Lower leg skin (tissue), 4 donors: ENCODE results near the gene AFF2. TPM values are rescaled to one million over a fixed set of nuclear protein-coding genes. Genes with fewer than 3 reads are reported as not detected.

ENCODE experiments used
- DNase-seq, 2 donors: peaks; one replicate each; pipeline ENCODE4 v3.0.0-alpha.2; 2019; ENCODE audit warnings: low spot score in 2 of 2
- H3K4me3 ChIP-seq: fragments of 200-600 bp; sonication (generic); 2 replicates; pipeline ENCODE4 v1.5.1; 2017; ENCODE audit warnings: mild to moderate bottlenecking, low read depth; ENCODE audit not compliant: poor library complexity, severe bottlenecking
- POLR2A ChIP-seq, 2 donors: fragments of 450-650 bp; IDR thresholded peaks; one replicate each; pipeline ENCODE4 v1.6.1; 2016 to 2017; ENCODE audit warnings: antibody characterized with exemption in 2 of 2, mild to moderate bottlenecking in 1 of 2, moderate library complexity in 1 of 2
- WGBS, 2 donors: methylation state at CpG; one replicate each; pipeline ENCODE4 v1.1.5; 2018; 5-methylcytosine and 5-hydroxymethylcytosine counted together
- intact Hi-C: fragments of 100-400 bp; cut with DNase I; formaldehyde crosslinking; loops from one replicate; pipeline ENCODE4 v1.15.0; 2023; ENCODE audit warnings: low total_unique reads
- total RNA-seq, 4 donors: library from RNA; depleted of rRNA; stranded (reverse); fragments of >200 nt; gene quantifications; one replicate each; pipeline ENCODE4 v1.1.0, GENCODE V29; 2016
- TF ChIP-seq, protein P1 (sequence below), 3 donors: fragments of 450-650 bp; IDR thresholded peaks; one replicate each; pipeline ENCODE4 v1.5.1; 2016; ENCODE audit warnings: antibody characterized with exemption in 3 of 3, mild to moderate bottlenecking in 3 of 3, moderate library complexity in 2 of 3

The AFF2 gene
- total RNA-seq, 4 donors from 2014 or later: 1.1 to 6.4 (median 2.5) TPM

DNA sequence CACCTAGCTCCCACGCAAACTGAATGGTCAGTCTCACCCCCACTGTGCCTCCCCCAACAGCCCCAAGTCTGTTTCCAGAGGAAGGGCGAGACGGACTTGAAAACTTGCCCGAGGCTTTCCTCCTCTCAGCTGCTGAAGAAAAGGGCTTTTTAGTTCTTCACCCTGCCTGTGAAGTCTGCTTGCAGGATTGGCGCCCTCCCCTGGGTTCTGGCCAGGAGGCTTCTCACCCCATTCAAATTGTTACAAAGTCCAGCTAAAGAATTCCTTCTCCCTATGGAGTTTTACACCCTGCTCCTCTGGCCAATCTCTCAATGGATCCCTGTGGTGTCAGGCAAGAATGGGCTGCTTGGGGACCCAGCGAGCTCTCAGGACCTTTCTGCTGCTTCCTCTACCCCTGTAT, 241.0 kb downstream of the AFF2 start:
- WGBS, 2 donors: 61 to 70% methylated on average over 4 to 6 of the region's 6 CpGs
- TF ChIP-seq, protein P1, sequence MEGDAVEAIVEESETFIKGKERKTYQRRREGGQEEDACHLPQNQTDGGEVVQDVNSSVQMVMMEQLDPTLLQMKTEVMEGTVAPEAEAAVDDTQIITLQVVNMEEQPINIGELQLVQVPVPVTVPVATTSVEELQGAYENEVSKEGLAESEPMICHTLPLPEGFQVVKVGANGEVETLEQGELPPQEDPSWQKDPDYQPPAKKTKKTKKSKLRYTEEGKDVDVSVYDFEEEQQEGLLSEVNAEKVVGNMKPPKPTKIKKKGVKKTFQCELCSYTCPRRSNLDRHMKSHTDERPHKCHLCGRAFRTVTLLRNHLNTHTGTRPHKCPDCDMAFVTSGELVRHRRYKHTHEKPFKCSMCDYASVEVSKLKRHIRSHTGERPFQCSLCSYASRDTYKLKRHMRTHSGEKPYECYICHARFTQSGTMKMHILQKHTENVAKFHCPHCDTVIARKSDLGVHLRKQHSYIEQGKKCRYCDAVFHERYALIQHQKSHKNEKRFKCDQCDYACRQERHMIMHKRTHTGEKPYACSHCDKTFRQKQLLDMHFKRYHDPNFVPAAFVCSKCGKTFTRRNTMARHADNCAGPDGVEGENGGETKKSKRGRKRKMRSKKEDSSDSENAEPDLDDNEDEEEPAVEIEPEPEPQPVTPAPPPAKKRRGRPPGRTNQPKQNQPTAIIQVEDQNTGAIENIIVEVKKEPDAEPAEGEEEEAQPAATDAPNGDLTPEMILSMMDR (IDR thresholded peaks at IDR 0.05): no peak
- no peak for TF ChIP-seq POLR2A (IDR thresholded peaks at IDR 0.05)
- no peak for DNase-seq
- intact Hi-C loops: no loop called here
- no peak overlapping the region for H3K4me3 ChIP-seq

DNA sequence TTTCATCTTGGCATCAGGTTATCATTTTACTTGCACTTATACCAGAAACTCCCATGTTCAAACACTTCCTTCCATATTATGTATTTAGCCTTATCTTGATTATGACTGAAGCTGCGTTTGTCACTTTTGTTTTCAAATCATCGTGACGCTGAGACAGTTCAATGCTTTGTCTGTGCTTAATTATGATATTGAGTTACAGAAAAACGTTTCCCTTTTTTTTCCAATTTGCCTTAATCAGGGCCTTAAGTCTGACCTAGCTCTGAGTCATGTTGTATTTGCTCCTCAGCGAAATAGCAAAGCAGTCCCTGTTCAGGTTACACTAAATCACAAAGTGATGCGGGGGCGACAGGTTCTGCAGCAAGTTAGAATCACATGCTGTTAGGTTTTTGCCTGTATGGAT, 254.7 kb downstream of the AFF2 start:
- WGBS, 2 donors: 60 to 67% methylated on average over 7 of the region's 7 CpGs
- H3K4me3 ChIP-seq: no peak overlapping the region
- no peak for TF ChIP-seq POLR2A (IDR thresholded peaks at IDR 0.05)
- TF ChIP-seq, protein P1 (IDR thresholded peaks at IDR 0.05): no peak
- no peak for DNase-seq
- intact Hi-C loops: no loop called here

DNA sequence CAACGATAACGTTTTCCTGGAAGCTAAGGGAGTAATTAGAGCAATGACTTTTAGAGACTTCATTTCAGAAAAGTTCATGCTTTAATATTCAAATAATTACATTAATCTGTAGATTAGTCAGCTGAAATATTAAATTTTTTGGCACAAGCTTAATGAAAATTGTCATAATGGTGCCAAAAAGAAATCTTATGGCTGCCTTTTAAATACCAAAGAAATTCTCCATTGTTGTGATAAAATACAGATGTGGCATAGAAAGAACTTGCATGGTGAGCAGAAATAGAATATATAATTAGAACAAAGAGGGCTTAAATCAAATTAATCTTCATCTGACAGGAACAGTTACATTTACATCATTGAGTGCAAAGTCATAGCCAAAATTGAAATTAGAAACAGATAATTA, 263.5 kb downstream of the AFF2 start:
- intact Hi-C loops: no loop called here
- DNase-seq: no peak
- TF ChIP-seq, protein P1 (IDR thresholded peaks at IDR 0.05): no peak
- no peak for TF ChIP-seq POLR2A (IDR thresholded peaks at IDR 0.05)
- WGBS, 2 donors: 17 to 31% methylated on average over 2 of the region's 2 CpGs
- no peak overlapping the region for H3K4me3 ChIP-seq

DNA sequence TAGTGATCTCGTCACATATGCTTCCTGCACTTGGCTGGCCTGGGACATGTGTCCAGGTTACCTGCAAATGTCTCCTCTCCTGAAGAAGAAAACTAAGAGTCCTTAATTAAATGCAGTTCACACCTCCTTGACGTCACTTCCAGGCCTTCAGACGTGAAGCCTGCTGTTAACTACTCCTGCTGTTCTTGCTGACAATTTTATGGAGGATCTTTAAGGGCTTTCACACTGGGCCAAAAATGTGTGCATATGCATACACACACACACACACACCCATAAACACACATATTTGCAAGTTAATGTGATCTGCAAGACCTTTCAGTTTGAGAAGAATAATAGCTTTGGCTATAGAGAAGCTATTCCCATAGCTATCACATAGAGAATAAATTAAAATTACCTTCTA, 267.9 kb downstream of the AFF2 start:
- DNase-seq: no peak
- H3K4me3 ChIP-seq: no peak overlapping the region
- intact Hi-C loops: no loop called here
- TF ChIP-seq, protein P1 (IDR thresholded peaks at IDR 0.05): no peak
- no peak for TF ChIP-seq POLR2A (IDR thresholded peaks at IDR 0.05)
- 67 to 90% methylated on average over 3 of the region's 3 CpGs for WGBS, 2 donors

DNA sequence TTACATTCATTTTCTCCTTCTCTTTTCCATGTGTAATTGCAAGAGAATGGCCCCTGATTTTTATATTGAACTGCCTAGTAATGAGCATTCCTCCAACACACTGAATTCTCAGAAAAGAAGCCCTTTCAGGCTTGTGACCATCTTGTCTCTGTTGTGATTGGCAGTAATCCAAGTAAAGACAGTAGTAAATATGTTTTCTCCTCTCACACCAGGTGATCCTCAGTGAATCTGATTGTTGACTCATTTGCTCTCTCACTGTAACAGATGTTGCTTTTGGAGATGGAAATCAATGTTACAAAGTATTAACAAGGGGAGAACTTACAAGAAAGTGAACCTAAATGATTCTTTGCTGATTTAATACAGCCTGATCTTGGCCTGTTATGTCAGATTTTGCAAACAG, 271.0 kb downstream of the AFF2 start:
- TF ChIP-seq, protein P1 (IDR thresholded peaks at IDR 0.05): no peak
- TF ChIP-seq POLR2A (IDR thresholded peaks at IDR 0.05): no peak
- no peak overlapping the region for H3K4me3 ChIP-seq
- intact Hi-C loops: no loop called here
- DNase-seq: no peak

DNA sequence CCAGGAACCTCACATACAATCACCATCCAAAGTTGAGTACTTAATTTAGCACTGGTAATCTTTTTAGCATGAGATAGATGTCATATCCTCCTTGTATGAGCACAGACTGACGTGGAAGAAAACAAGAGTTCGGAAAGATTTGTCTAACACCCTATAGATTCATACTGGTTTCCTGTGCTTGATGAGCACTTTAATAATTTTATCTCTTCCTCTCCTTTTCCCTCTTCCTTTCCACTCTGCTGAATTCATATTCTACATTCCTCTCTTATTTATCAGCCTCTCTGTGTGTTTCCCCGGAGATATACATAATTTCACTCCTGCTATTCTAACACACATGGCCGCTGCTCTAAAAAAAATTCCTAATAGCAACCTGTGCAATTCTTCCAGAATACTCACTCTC, 273.9 kb downstream of the AFF2 start:
- TF ChIP-seq, protein P1 (IDR thresholded peaks at IDR 0.05): no peak
- TF ChIP-seq POLR2A (IDR thresholded peaks at IDR 0.05): no peak
- WGBS, 2 donors: 79 to 89% methylated on average over 4 of the region's 4 CpGs
- H3K4me3 ChIP-seq: no peak overlapping the region
- intact Hi-C loops: no loop called here
- DNase-seq: no peak
